DOHH2 (cell line): Measurements from ENCODE around the gene NKG7.

Experiments used
- H3F3A ChIP-seq: fragments of 200-600 bp; sonication (generic), shearing (Covaris generic); 2 replicates; pipeline ENCODE4 v1.6.0; 2016; ENCODE audit warnings: antibody characterized with exemption, mild to moderate bottlenecking; ENCODE audit not compliant: control insufficient read depth, insufficient read depth
- H3K27ac ChIP-seq: fragments of 200-600 bp; sonication (generic); 2 replicates; pipeline ENCODE4 v1.5.1; 2014; ENCODE audit warnings: low read depth, mild to moderate bottlenecking, low read length, moderate library complexity
- H3K27me3 ChIP-seq: fragments of 200-600 bp; sonication (generic); 2 replicates; pipeline ENCODE4 v1.6.1; 2014; ENCODE audit warnings: mild to moderate bottlenecking, low read length, mixed read lengths; ENCODE audit not compliant: control insufficient read depth
- H3K36me3 ChIP-seq: fragments of 200-600 bp; sonication (generic); 2 replicates; pipeline ENCODE4 v1.6.1; 2014; ENCODE audit warnings: mild to moderate bottlenecking, low read length, moderate library complexity, mixed read lengths; ENCODE audit not compliant: control insufficient read depth
- H3K4me1 ChIP-seq: fragments of 200-600 bp; sonication (generic); 2 replicates; pipeline ENCODE4 v1.6.1; 2014; ENCODE audit warnings: mild to moderate bottlenecking, low read length, mixed read lengths; ENCODE audit not compliant: control insufficient read depth
- H3K4me2 ChIP-seq: fragments of 200-600 bp; sonication (generic); 2 replicates; pipeline ENCODE4 v1.6.0; 2014; ENCODE audit warnings: mild to moderate bottlenecking, low read length, moderate library complexity
- H3K4me3 ChIP-seq: fragments of 200-600 bp; sonication (generic); 2 replicates; pipeline ENCODE4 v1.5.1; 2014; ENCODE audit warnings: mild to moderate bottlenecking, low read length, mixed read lengths
- H3K79me2 ChIP-seq: fragments of 200-600 bp; sonication (generic); 2 replicates; pipeline ENCODE4 v1.6.1; 2014; ENCODE audit warnings: mild to moderate bottlenecking, low read length, mixed read lengths; ENCODE audit not compliant: control insufficient read depth
- H3K9me2 ChIP-seq: fragments of 200-600 bp; sonication (generic); replicated peaks from 2 replicates; pipeline ENCODE4 v1.6.1; 2014; ENCODE audit warnings: mild to moderate bottlenecking, low read length, mixed read lengths; ENCODE audit not compliant: control insufficient read depth
- H3K9me3 ChIP-seq: fragments of 200-600 bp; sonication (generic); 2 replicates; pipeline ENCODE4 v1.6.1; 2014; ENCODE audit warnings: antibody characterized with exemption, low read length, mixed read lengths; ENCODE audit not compliant: control insufficient read depth, insufficient read depth
- H4K20me1 ChIP-seq: fragments of 200-600 bp; sonication (generic); 2 replicates; pipeline ENCODE4 v1.6.0; 2014; ENCODE audit warnings: low read depth, mild to moderate bottlenecking, antibody characterized with exemption, low read length, moderate library complexity; ENCODE audit not compliant: control insufficient read depth, insufficient read depth
- CTCF ChIP-seq: fragments of 200-600 bp; sonication (generic); IDR thresholded peaks from one replicate; pipeline ENCODE4 v1.5.1; 2014; ENCODE audit warnings: antibody characterized with exemption, mild to moderate bottlenecking, low read depth, low read length; ENCODE audit not compliant: poor library complexity, severe bottlenecking
- EZH2phosphoT487 ChIP-seq: fragments of 200-600 bp; sonication (generic); IDR thresholded peaks from 2 replicates; pipeline ENCODE4 v1.6.1; 2017; ENCODE audit warnings: borderline replicate concordance, mild to moderate bottlenecking, antibody characterized with exemption, low read length, moderate library complexity, mixed read lengths

The NKG7 gene

GRCh38 chr19:51365965-51366388 is 6.5 kb downstream of the NKG7 start, which contains the start of gene ETFB:
ETFB (minus strand) TSS chr19:51366388; CDS start chr19:51366326, 62 bp downstream.
- Histone ChIP-seq H4K20me1 (no peaks in the 10 kb centered on the region), H3K4me1 (peaks cover 25% of the 10 kb centered on the region), H3K79me2 (peaks cover 45% of the 10 kb centered on the region), H3K4me2 (peak within 1 kb of the TSS; percentile 98), H3K4me3 (peak within 1 kb of the TSS; percentile 100), H3K27me3 (no peaks in the 10 kb centered on the region), H3K9me2 (no peaks in the 10 kb centered on the region), H3K36me3 (peaks cover 10% of the 10 kb centered on the region; the same call in 1 of the 2 replicates), H3K9me3 (no peaks in the 10 kb centered on the region), H3K27ac (peak within 1 kb of the TSS; percentile 84), H3F3A (no peaks in the 10 kb centered on the region)
- TF ChIP-seq CTCF (no peak), EZH2phosphoT487 (no peak)

GRCh38 chr19:51365211-51365964 is 7.1 kb downstream of the NKG7 start:
- Histone ChIP-seq H3K9me3 (no peaks in the 10 kb centered on the region), H3K79me2 (peaks cover 45% of the 10 kb centered on the region), H3F3A (no peaks in the 10 kb centered on the region), H3K4me1 (peaks cover 25% of the 10 kb centered on the region), H3K4me3 (peak overlapping the region; percentile 100), H3K27me3 (no peaks in the 10 kb centered on the region), H3K27ac (peak overlapping the region; percentile 64), H4K20me1 (no peaks in the 10 kb centered on the region), H3K36me3 (peaks cover 10% of the 10 kb centered on the region; the same call in 1 of the 2 replicates), H3K4me2 (peak overlapping the region; percentile 95), H3K9me2 (no peaks in the 10 kb centered on the region)
- peak; percentile 13 for TF ChIP-seq CTCF
- TF ChIP-seq EZH2phosphoT487: no peak

GRCh38 chr19:51364200-51365106 is 8.0 kb downstream of the NKG7 start:
- Histone ChIP-seq H3K27ac (no peak overlapping the region), H3K36me3 (peaks cover 10% of the 10 kb centered on the region; the same call in 1 of the 2 replicates), H3K4me2 (peak overlapping the region; percentile 21; the same call in 1 of the 2 replicates), H3F3A (no peaks in the 10 kb centered on the region), H3K27me3 (no peaks in the 10 kb centered on the region), H4K20me1 (no peaks in the 10 kb centered on the region), H3K9me2 (no peaks in the 10 kb centered on the region), H3K79me2 (peaks cover 45% of the 10 kb centered on the region), H3K4me3 (no peak overlapping the region), H3K9me3 (no peaks in the 10 kb centered on the region), H3K4me1 (peaks cover 25% of the 10 kb centered on the region)
- TF ChIP-seq CTCF (no peak), EZH2phosphoT487 (no peak)
